Fibroblast of skin of back (primary cell): ENCODE data around the gene TRIM72.
"Not testable (repeated sequence)": the region's sequence is repeated elsewhere in the genome, so short reads cannot be mapped to it uniquely, and the experiment has no call there.

Experiments used
- DNase-seq: peaks from one replicate; pipeline ENCODE4 v3.0.0-alpha.2; 2013

TRIM72 gene

DNA sequence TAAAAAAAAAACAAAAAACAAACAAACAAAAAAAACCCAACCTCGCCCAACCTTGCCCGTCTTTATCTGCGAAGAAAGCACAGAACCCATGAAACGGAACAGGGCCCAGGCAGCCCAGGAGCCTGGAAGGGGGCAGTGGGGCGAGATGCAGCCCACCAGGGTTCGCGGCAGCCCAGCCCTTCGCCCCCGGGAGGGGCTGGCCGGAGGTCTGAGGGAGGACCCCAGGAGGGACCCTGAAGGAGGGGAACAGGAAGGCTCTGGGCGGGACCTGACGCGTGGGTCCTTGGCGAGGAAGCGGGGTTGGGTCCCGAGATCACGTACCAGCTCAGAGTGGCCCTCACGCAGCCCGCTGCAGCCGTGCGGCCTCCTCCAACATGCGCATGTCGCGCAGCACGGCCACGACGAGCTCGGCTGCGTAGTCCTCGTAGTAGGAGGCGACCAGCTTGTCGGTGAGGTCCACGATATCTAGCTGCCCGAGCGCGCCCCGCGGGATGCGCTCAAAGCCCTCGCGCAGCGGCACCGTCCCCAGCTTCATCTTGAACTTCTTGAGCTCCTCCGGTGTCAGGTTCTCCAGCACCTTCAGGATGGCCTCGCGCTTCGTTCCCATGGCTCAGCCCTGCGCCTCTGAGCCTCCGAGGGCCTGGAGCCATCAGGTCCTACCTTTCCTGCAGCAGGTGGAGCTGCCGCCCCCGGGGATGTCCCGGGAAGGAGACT is 2.7 kb downstream of the TRIM72 start, which contains the start of gene PYDC1:
PYDC1 (minus strand) TSS at position 714 of the 714 bp plus-strand sequence; CDS start at position 607, 107 bp downstream.
- DNase-seq, result no peak

DNA sequence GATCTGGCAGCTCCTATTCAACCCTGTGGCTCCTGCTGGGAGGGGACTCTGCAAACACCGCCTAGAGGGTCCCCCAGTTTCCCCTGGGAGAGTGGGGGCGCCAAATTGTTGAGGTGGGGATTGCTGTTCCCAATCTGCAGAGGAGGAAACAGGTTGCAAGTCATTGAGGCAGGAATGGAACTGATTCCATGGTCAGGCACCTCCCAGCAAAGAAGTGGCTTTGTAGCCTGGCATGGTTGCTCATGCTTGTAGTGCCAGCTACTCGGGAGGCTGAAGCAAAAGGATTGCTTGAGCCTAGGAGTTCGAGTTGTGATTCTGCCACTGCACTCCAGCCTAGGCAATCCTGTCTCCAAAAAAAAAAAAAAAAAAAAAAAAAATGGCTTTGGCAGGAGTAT is 3.2 kb downstream of the TRIM72 start:
- no peak for DNase-seq

DNA sequence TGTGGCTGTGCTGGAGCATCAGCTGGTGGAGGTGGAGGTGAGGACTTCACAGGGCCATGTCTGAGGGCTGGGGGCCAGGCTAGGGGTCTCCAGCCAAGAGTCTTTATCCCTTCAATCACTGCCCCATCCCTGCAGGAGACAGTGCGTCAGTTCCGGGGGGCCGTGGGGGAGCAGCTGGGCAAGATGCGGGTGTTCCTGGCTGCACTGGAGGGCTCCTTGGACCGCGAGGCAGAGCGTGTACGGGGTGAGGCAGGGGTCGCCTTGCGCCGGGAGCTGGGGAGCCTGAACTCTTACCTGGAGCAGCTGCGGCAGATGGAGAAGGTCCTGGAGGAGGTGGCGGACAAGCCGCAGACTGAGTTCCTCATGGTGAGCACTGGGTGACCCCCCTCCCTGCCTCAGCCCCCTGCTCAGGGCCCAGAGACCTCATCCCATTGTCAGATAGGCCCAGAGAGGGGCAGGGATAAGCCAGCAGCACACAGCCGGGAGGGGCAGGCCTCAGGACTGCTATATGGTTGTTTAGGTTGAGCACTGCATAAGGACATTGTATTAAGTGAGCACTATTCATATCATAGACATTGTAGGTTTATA is 5.3 kb downstream of the TRIM72 start:
- DNase-seq, result no peak

DNA sequence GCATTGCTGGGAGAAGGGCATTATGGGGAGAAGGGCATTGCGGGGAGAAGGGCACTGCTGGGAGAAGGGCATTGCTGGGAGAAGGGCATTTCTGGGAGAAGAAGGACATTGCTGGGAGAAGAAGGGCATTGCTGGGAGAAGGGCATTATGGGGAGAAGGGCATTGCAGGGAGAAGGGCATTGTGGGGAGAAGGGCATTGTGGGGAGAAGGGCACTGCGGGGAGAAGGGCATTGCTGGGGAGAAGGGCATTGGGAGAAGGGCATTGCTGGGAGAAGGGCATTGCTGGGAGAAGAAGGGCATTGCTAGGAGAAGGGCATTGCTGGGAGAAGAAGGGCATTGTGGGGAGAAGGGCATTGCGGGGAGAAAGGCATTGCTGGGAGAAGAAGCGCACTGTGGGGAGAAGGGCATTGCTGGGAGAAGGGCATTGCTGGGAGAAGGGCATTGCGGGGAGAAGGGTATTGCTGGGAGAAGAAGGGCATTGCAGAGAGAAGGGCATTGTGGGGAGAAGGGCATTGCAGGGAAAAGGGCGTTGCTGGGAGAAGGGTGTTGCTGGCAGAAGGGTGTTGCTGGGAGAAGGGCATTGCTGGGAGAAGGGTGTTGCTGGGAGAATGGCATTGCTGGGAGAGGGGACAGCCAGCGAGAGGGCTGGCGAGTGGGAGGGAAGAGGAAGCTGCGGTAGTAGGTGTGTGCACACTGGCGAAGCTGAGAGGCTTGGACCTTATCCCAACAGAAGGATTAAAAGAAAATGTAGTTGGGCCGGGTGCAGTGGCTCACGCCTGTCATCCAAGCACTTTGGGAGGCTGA is 7.6 kb downstream of the TRIM72 start:
- no peak for DNase-seq

DNA sequence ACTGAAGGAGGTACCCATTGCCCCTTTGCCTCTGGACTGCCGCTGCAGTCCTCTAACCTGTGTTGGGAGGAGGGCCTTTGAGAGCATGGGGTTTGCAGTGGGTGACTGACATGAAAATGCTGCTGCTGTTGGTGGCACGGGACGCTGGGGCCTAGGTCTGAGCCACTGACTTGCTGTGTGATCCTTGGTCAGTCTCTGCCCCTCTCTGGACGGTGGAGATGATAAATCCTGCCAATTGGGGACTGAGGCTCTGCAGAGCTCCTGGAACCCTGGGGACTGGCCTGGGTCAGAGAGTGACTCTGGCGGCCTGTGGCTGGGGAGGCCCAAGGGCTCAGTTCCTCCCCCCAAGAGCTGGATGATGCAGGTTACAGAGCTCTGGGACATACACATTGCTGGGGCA is 9.1 kb downstream of the TRIM72 start:
- DNase-seq, result no peak

DNA sequence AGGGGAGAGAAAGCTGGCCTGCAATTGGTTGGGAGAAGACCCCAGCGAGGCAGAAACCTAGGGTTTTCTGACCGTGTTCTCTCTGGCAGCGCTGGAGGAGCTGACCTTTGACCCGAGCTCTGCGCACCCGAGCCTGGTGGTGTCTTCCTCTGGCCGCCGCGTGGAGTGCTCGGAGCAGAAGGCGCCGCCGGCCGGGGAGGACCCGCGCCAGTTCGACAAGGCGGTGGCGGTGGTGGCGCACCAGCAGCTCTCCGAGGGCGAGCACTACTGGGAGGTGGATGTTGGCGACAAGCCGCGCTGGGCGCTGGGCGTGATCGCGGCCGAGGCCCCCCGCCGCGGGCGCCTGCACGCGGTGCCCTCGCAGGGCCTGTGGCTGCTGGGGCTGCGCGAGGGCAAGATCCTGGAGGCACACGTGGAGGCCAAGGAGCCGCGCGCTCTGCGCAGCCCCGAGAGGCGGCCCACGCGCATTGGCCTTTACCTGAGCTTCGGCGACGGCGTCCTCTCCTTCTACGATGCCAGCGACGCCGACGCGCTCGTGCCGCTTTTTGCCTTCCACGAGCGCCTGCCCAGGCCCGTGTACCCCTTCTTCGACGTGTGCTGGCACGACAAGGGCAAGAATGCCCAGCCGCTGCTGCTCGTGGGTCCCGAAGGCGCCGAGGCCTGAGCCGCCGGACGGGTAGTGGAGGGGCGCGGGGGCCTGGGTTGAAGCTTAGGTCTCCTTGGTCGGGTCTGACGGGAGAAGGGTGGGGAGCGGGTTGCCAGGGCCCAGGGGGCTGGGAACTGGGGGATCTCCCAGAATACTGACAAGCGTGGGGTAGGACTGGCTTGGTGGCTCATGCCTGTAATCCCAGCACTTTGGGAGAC is 10.4 kb downstream of the TRIM72 start:
- no peak for DNase-seq

DNA sequence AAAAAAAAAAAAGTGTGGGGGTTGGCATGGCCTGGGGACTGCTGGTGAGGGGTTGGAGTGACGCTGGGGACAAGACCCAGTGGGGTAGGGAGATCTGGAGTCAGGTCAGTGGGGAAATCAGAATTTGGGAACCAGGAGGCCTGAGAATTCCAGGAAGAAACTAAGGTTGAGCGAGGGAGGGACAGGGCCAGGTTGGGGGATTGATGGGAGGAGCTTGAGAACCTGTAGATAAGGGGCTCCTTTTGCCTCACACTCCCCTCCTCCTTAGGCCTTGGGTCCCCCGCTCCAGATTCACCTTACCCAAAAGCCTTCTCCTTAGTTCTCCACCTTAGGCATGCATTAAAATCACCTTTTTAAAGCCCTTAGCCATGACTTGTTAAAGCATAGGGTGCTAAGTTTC is 11.3 kb downstream of the TRIM72 start:
- DNase-seq, result no peak

DNA sequence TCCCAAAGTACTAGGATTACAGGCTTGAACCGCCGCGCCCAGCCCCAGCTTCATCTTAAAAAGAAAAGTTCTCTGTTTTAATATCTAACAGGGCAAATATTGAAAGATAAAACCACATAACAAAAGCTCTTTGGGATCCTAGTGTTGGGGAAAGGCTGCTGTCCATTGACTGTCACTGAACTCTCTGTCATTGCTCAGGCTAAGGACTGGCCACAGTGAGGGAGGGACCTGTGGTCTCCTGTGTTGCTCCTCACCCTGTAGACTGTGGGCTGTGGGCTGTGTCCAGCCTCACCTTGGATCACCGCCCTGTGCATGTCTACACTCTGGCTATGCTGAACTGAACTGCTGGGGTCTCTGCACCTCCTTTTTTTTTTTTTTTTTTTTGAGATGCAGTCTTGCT is 14.3 kb downstream of the TRIM72 start:
- DNase-seq, result no peak

DNA sequence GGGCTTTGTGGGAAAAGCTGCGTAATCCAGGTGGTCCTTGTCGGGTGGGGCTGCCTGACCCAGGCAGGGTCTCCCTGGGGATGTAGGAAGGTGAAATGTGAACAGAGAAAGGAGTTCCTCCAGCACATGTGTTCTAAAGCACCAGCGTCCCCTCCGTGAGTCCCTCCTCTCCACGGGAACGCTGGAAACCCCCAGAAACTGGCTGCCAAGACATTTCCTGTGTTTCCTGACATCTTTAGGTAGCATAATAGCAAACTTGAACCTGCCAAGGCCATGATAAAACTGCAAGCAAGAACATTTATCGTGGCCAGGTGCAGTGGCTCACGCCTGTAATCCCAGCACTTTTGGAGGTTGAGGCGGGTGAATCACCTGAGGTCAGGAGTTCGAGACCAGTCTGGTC is 15.6 kb downstream of the TRIM72 start:
- no peak for DNase-seq

DNA sequence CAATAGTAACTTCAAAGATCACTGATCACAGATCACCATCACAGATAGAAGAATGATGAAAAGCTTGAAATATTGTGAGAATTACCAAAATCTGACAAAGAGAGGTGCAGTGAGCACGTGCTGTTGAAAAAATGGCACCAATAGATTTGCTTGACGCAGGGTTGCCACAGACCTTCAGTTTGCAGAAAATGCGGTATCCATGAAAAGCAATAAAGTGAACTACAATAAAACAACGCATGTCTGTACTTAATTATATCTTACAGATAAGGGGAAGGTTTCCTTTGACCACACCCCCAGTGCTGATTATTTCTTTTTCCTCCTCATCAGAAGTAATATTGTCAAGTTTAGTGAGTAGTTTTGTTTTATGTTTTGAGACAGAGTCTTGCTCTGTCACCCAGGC is 24.1 kb downstream of the TRIM72 start:
- no peak for DNase-seq

DNA sequence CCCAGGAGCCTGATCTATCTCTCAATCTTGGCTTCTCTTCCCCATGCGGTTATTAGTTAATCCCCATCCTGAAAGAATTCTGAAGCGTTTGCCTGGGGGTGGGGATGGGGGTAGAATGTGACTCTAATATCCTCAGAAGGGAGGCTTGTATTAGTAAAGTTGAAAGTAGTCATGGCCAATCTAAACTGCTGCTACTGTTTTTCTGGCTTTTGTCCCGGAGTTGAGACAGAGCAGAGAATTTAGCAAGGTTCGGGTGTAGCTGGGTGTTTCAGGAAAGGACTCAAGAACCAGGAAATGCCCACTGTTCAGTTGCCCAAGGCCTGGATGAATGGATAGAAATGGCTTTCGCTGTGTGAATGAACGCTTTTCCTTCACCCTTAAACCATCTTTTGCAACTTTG is 28.3 kb downstream of the TRIM72 start:
- DNase-seq, result no peak

DNA sequence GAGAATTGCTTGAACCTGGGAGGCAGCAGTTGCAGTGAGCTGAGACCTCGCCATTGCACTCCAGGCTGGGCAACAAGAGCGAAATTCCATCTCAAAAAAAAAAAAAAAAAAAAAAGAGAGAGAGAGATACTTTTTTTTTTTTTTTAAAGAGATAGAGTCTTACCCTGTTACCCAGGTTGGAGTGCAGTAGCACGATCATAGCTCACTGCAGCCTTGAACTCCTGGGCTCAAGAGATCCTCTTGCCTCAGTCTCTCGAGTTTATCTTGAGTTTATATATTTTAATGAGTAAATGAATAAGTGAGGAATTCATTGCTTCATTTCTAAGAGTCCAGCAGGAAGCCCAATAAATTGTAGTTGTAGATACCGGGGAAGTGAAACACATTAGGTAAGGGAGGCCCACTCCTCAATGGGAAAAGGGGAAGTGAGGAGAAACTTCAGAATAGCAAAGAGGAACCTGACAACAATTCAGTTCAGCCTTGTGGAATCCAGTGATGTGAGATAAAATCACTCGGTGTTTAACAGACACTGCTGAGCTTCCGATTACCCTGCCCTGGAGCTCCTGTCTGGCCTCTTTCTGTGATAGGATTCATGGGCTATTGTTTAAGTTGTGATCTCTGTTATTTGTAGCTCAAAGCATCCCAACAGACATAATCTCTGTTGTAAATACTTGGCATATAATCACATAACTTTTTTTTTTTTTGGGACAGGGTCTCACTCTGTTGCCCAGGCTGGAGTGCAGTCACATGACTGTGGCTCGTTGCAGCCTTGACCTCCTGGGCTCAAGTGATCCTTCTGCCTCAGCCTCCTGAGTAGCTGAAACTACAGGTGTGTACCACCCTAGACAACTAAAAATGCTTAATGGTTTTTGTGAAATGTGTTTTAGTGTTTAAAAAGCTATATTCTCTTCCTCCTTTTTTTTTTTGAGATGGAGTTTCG is 30.1 kb downstream of the TRIM72 start:
- no peak for DNase-seq

DNA sequence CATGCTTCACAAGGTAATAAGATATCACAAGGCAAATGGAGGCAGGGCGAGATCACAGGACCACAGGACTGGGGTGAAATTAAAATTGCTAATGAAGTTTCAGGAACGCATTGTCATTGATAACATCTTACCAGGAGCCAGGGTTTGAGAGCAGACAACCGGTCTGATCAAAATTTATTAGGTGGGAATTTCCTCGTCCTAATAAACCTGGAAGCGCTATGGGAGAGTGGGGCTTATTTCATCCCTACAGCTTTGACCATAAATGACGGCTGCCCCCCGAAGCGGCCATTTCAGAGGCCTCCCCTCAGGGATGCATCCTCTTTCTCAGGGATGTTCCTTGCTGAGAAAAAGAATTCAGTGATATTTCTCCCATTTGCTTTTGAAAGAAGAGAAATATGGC is 31.7 kb downstream of the TRIM72 start:
- DNase-seq, result not testable (repeated sequence)

DNA sequence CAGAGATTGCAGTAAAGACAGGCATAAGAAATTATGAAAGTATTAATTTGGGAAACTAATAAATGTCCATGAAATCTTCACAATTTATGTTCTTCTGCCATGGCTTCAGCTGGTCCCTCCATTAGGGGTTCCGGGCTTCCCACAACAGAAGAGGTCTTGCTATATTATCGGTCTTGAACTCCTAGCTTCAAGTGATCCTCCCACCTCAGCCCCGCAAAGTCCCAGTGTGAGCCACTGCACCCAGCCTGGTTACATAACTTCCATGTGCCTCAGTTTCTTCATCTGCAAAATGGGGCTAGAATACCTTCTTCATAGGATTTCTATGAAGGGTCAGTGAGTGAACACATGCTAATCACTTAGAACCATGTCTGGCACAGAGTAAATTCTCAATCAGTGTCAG is 32.4 kb downstream of the TRIM72 start:
- DNase-seq, result no peak

DNA sequence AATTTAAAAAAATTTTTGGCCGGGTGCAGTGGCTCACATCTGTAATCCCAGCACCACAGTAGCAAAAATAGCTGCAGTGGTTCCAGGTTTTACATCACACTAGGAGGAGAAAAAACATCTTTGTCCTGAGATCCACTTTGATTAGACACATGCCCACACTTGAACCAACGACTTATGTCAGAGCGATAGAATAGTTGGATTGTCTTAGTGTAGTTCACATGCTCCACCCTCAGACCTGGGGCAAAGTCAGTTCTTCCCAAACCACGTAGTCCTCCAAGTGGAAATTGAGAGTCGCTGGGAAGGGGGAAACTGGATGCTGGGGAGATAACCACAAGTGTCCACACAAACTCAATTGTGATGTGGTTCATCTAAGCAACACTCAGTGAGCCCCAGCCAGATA is 34.4 kb downstream of the TRIM72 start:
- no peak for DNase-seq

DNA sequence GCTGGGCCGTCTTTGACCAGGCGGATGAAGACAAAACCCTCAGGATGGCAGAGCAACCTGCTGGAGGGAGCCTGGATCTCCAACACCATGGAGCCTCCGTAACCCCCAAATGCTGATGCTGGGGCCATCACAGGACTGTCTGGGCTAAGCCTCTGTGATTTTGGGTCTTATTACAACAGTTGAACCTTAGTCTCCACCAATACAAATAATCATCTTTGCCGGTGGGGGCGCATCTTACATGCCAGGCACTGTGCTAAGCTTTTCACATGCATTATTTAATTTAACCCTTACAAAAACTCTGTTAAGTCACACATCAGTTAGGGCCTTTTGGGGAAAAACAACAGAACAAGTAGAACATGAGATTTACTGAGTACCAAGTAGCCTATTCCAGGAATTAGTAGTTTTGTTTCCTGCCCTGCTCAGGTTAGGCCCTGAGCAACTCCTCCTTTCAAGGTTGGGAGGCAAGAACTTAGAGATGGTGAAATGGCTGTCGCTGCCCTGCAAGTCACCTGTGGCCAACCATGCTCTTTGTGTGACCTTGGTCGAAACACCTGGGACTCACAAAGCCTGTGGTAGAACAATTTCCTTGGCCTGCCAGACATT is 37.0 kb downstream of the TRIM72 start:
- no peak for DNase-seq

DNA sequence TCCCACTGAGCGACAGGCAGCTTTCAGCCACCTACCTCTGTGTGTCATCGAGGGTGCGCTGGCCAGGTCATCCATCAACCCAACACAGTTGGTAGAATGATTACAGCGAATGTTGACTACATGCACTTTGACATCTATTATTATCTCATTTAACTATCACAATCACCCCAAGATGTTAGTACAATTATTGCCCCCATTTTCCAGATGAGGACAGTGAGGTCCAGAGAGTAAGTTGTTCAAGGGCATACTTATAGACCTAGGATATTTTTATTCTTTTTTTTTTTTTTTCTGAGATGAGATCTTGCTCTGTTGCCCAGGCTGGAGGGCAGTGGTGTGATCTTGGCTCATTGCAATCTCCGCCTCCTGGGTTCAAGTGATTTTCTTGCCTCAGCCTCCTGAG is 37.5 kb downstream of the TRIM72 start:
- no peak for DNase-seq

DNA sequence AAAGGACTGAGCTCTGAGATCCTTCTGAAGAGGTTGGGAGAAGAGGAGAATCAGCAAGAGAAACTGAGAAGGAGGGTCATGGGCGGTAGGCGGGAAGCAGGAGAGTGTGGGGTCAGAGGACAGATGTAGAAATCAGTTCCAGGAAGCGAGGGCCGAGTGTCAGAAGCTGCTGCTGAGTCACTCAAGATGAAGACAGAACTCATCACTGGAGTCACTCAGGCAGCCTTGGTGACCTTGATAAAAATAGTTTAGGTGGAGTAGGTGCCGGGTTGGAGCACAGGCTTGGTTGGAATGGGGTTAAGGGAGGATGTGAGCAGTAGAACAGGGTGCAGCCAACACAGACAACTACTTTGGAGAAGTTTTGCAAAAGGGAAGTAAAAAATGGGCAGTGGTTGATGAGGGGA is 39.7 kb downstream of the TRIM72 start:
- no peak for DNase-seq

DNA sequence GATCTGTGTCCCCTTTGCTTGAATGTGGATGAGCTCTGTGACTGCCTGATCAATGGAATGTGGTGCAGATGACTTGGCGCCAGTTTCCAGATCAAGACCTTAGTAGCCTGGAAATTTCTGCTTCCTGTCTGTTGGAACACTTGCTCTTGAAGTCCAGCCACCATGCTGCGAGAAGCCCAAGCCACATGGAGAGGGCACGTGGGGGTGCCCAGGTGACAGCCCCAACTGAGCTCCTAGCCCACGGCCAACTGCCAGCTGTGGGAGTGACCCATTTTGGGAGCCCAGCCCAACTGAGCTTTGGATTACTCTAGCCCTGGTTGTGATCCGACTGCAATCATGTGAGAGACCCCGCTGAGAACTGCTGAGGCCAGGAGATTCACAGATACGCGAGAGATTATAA is 42.5 kb downstream of the TRIM72 start:
- no peak for DNase-seq

DNA sequence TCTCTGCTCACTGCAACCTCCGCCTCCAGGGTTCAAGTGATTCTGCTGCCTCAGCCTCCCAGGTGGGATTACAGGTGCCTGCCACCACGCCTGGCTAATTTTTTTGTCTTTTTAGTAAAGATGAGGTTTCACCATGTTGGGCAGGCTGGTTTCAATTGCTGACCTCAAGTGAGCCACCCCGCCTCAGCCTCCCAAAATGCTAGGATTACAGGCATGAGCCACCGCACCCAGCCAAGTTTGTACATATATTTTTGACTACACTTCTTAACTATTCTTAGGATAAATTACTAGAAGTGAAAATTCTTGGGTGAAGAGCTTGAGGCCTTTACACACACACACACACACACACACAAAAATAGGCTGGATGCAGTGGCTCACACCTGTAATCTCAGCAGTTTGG is 44.4 kb downstream of the TRIM72 start:
- DNase-seq, result no peak
